ENCODE measurements around the gene ORM1. TPM values are rescaled to one million over a fixed set of nuclear protein-coding genes. Genes with fewer than 3 reads are reported as not detected.

The ORM1 gene
- total RNA-seq, 1 donor from 2014 or later, result 0.64 TPM

DNA sequence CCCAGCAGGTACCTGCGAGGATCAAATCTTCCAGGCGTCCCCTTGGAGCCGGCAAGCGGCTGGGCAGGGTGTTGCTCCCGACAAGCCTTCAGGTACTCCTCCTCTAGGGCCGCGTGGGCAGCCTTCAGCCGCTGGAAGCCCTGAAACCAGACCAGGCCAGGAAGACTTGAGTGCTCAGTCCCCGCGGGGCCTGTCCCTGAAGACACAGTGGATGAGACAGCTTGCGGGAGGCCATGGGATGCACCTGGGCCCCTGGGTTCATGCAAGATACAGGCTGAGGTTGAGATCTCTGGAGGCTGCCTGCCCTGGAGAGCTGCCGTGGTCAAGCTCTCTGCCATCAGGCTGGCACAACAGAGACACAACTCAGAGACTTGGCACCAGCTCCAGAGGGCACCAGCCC is 39.5 kb downstream of the ORM1 start:
- no peak for DNase-seq (ENCODE audit: low spot score)

DNA sequence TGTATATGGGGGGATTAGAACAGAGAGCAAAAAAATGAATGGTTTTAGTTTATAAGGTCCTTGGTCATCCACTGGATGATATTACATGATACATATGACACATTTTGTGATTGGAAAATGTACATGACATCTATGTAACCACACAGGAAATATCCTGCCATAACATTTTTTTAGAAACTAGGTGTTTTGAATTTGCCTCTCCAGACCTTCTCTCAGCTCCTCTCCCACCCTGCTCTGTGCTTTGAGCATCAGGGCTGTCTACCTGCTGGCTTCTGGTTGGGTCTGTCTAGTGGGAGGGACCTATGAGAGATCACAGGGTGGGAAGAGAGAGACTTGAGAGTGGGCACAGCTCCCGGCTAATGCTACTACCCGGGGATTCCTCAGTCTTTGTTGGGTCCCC is 40.5 kb downstream of the ORM1 start:
- no peak for DNase-seq (ENCODE audit: low spot score)

DNA sequence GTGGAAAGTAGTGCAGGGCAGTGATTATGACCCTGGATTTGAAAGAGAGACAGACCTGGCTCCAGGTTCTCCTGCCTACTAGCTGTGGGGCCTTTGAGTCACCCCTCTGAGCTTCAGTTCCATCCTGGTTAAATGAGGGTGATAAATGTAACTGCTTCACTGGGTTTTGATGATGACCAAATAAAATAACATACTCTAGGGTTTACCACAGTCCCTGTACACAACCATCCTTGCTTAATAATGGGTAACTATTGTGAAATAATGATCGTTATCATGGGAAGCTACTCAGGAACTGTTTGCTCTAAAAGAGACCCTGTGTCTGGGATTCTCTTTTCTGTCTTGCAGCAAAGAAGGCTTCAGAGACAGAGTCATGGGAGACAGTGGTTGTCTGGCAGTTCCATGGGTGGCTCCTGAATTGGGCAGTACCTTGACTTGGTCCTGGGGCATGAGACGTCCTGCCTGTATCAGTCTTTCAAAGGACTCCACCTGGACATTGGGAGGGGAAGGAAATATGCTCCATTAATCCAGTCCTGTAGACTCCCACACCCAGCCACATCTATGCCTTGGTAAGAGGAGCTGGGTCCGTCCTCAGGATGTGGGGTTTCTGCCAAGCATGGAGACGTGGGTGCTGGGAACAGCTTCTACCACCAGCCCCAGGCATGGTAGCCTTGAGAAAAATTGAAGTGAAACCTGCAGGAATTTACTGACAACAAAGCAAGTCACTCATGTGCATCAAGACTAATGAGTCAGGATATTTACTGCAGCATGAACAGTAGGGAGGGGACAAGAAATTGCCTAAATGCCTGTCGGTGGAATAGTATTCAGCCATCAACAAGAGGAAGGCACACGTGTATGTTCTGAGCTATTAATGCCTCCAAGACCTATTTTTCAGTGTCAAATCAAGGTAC is 41.5 kb downstream of the ORM1 start:
- no peak for DNase-seq (ENCODE audit: low spot score)

DNA sequence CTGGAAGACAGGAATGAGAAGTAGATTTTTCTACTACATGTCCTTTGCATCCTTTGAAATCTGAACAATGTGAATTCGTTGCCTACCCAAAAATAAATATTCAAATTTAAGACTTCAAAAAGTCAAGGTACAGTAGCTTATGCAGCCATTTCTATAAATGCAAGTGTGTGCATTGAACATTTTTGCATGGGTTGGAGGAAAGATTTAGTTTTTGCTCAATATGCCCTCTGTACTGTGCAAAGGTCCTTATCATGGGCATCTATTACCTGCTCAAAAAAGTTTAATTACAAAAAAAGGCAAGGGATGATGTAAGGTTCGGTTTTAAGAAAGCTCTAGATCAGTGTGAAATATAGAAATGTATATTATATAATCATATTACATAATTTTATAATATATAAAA is 42.3 kb downstream of the ORM1 start:
- DNase-seq (ENCODE audit: low spot score), result no peak

DNA sequence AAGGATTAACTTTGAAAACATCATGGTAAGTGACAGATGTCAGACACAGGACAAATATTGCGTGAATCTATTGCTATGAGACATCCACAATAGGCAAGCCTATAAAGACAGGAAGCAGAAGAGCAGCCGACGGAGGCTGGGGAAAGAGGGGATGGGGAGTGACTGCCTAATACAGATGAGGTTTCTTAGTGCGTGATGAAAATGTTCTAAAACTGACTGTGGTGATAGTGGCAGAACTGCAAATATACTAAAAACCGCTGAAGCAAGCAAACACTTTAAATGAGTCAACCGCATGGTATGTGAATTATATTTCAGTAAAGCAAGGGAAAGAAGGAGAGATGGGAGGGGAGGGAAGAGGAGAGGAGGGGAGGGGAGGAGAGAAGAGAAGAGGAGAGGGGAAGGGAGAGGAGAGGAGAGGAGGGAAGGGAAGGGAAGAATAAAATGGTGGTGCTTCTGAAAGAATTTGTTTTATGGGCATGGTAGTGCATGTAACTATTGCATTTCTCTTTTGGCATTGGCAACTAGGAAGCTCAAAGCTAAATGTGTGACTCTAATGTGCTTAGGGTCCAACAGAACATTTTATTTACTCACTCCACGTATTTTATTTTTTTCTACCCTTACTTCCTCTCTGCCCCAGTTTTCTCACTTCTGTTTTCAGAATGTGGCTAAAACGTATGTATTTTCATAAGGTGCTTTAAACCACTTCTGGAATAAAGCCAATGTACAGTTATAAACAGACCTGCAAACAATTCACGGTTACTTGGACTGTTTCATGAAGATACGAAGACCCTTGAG is 43.6 kb downstream of the ORM1 start:
- no peak for DNase-seq (ENCODE audit: low spot score)

DNA sequence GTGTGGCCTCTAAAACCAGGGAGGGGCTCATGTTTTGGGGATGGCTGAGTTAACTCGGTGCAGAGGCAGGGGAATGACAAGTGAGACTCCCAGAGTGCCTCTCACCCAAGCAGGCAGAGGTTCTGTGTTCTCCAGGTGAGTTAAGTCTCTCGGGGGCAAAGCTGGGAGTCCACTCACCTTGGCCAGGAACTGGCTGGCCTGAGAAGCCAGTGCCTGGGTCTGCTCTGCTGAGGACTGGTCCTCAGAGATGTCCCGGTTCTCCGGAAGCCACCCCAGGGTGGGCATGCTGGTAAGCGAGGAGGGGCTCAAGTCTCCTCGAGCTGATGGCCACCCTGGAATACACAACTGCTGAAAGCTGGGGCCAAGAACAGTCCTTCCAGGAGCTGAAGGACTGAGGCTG is 44.5 kb downstream of the ORM1 start:
- DNase-seq (ENCODE audit: low spot score), result no peak

DNA sequence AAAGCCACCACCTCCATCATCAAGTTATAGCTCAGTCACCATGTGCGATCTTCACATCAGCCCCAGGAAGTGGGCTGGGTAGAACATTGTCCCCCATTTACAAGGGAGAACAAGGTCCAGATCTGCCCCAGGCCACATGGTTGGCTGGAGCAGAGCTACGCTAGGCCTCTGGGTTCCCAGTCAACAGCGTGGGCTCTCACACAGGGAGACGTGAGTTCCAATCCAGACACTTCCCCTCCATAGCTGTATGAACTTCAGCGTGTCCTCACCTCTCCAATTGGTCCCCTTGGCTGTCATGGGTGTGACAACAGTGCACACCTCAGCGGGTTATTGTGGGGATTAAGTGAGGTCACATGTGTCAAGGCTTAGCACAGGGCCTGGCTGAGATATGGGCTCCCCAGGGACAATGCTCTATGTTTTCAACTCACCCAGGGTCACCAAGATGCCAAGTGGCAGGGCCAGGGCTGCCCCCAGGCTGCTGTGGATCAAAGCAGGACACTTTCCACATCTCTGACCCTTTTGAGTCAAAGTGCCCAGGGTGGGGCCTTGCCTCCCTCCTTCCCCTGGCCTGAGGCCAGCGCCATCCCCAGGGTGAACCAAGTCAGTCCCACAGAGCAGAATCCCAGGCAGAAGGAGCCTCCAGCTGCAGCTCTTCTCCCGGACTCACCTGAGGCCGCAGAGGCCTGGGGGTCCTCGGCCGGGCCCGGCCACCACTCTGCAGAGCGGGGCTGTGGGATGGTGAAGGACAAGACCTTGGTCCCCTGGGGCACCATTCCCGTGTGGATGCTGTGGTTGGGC is 45.1 kb downstream of the ORM1 start:
- DNase-seq (ENCODE audit: low spot score), result no peak

DNA sequence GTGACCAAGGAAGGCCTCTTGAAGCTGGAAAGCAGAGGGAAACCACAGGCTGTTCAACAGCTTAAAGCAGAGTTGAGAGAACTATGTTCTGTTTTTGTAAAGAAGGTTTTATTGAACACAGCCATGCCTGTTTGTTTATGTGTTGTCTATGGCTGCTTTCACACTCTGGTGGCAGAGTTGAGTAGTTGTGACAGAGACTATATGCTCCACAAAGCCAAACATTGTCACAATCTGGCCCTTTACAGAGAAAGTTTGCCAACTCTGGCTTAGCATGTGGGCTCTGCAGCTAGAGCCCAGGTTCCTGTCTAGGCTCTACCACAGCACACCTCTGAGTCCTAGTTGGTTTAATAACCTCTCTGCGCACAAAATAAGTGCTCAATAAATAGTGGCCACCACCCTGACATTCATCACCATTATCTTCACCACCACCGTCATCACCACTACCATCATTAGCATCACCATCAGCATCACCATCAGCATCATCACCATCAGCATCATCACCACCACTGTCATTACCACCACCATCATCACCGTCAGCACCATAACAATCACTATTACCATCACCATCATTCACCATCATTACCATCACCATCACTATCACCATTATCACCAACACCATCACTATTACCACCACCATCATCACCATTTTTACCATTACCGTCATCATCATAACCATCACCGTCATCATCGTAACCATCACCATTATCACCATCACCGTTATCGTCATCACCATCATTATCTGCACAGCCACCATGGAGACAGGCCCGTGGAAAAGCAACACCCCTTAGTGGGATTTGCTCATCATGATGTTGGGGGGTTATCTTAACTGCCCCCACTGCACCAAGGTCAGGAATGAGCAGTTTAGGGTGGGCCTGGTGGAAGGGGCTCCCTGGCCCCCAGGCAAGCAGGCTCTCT is 46.6 kb downstream of the ORM1 start:
- no peak for DNase-seq (ENCODE audit: low spot score)

DNA sequence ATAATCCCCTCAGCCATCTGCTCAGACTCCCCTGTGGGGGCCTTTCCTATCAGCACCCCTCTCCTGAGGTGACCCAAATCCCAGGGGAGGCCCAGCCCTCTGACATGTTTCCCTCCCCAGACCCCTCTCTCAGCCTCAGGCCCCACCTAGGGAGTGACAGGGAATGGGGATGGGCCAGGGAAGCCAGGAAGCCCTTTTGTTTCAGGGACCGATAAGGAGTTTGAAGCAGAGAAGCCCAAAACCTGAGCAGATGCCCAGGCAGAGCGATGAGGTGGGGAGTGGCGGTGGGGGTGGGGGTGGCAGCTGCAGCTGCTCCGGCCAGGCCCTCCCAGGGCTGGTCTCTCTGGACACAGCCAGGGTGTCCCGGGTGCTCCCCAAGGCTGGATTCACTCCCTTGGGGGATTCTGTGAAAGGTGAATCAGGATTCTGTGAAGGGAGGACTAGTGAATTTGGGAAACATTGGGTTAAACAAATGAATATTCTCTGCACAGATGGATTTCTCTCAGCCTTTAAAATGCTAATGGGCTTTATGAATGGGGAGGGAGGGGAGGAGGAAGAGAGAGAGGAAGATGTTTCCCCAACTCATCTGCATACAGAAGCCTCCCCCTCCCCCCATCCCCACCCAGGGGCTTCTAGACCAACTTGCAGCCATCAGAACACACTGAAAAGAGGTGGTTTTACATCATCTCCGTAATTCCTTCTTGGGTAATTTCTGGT is 47.5 kb downstream of the ORM1 start:
- no peak for DNase-seq (ENCODE audit: low spot score)

DNA sequence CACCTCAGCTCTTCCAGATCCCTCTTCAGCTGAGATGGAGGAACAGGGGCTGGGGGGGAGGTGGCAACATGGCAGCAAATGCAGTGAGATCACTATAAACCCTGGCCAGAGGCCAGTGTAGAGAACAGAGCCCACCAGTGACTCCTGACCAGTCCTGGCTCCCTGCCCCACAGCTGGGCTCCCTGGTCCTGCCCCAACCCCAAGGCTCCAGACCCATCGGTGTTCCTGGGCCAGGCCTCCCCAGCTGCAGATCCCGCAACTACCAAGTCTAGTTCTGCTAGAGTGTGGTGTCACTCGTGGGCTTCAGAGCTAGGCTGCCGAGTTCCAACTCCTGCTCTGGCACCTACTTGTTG is 48.0 kb downstream of the ORM1 start:
- no peak for DNase-seq (ENCODE audit: low spot score)

DNA sequence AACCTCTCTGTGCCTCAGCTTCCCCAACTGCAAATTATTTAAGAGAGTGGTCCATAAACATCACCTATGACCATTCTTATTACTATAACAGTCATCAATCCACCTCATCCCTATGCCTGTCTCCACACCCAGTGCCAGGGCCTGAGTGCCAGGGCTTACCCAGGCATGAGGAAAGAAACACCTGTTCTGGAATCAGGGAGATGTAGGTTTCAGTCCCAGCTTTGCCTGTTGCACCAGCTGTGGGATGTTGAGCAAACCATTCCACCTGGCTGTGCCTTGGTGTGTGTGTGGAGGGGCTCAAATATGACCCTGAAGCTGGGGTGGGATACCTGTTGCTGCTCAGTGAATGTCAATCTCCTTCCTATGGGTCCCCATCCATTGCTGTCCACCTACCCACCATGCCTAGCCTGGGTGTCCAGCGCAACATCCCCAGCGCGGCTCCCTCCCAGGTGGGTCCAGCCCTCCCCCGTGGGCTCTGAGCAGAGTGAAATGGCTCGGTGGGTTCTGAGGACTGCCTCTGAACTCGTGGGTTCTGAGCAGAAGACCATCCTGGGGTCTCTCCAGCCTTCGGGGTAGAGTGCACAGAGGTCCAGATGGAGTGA is 48.5 kb downstream of the ORM1 start:
- no peak for DNase-seq (ENCODE audit: low spot score)

DNA sequence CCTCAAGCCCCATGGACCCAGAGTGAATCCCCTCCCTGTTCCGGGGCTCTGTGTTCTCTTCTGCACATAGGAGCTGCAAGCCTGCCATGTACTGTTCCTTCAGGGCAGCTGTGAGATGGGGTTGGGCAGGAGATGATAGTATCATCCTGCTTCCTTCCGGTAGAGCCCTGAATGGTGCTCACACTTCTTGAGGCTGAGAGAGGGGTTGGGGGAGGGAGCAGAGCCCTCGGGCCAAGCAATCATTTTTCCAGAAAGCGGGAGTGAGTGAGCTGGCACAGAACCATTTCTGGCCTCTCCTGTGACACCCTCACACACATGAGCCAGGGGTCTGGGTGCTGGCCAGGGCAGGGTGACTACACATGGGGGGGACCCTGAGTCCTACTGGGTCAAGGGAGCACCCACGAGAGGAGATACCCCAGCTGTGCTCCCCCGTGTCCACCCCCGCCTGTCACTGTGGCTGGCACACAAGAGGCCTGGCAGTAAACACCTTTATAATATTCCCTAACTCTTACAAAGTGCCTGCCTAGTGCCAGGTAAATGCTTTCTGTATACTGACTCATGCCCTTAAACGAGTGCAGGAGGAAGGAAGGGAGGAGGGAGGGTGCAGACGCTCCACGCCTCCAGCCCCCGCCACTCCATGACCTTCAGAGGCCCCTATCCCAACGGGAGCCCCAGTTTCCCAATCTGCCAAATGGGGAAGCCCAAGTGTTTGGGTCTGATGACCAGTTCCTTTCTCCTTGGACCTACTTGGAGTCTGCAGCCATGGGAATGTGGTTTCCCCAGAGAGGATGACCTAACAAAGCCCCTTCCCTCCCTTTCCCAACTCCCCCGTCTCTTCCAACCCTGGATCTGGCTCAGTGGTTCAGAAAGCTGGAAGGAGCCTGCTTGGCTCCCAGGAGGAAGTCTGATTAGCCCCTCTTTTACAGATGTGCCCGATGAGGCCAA is 49.3 kb downstream of the ORM1 start:
- no peak for DNase-seq (ENCODE audit: low spot score)

DNA sequence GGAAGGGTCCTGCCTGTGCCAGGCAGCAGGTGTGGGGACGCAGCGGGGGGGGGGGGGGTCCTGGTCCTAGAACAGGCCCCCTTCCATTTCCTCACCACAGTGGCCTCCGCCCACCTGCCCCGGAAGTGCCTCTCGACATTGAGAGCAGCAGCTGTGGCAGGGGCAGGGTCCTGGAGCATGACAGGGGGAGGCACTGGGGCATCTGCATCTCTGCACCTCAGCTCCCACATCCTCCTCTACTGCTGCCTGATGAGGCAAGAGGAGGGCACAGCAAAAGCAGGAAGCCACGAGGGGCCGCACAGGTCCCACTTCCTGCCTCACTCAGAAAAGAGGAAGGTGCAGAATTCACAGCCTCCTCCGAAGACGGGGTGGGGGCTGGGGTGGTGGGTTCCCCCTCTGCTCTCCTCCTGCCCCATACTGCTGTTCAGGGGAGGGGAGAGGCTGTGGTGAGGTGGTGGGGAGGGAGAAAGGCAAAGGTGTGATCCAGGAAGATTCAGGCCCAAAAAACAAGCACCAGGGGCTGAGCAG is 50.1 kb downstream of the ORM1 start:
- no peak for DNase-seq (ENCODE audit: low spot score)

DNA sequence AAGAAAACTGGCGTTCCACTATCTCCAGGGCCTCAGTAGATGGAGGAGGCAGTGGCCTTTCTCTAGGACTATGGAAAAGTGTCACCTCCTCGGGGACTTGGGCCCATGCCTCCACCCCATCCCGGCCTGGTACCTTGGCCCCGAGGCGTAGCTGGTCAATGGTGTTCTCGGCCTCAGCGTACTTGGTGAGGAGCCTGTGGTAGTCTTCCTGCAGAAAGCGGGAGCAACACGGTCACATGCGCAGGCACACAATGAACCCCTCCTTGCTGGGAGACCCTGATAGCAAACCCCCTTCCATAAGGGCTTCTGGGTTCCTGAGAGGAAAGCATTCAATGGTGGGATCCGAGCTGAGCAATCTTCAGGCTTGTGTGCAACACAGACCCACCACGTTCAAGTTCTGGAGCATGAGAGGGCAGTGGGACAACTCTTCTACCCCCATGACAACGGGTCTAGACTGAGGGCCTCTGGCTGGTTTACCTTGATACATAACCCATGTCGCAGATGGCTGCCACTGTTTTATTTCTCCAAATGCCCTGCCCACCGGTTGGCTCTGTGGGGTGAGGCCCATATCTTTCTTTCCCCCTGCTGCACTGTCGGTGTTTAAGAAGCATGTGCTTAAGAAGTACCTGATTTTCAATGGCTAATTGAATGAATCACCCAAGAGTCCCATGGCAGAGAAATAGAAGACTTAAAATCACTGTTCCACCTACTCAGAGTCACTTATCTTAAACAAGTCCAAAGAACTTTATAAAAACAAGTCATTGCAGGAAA is 51.2 kb downstream of the ORM1 start:
- DNase-seq (ENCODE audit: low spot score), result no peak

DNA sequence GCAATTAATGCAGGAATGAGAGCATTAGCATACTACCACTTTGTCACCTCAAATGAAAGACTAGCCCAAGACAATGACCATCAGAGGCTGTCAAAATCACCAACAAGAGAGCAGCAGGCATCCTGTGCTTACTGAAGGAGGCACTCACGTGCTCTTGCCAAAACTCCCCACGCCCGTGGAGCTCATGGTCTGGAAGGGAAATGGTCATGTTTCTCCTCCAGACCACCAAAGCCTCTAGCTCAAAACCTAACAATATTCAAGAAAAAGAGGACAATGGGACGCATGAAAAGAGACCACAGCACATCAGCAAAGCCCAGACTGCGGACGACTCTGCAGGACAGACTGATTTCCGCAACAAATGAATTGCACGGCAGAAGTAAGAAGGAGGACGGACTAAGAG is 52.0 kb downstream of the ORM1 start:
- DNase-seq (ENCODE audit: low spot score), result no peak

DNA sequence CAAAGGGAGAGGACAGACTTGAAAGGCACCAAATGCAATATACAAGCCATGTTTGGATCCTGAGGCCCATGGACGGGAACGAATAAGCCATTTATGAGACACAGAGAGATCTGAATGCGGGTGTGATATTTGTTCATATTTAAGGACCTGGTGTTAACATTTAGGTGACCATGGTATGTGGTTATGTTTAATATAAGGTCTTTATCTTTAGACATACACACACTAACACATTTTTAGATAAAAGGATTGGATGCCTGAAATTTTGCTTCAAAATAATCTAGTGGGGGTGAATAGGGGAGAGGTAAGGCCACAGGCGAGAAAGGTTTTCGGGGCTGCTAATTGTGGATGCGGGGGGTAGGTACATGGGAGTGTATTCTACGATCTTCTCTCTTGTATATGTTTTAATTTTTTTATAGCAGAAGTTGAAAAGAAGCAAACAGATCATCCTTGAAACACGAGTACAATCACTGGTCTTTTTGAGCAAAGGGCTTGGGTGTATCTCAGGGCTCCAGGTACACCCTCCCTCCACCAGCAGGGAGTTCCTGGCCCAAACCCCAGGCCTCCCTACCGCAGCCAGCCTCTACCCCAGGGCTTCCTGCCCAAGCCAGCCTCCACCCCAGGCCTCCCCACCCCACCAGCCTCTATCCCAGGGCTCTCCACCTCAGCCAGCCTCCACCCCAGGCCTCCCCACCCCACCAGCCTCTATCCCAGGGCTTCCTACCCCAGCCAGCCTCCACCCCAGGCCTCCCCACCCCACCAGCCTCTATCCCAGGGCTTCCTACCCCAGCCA is 52.7 kb downstream of the ORM1 start:
- DNase-seq (ENCODE audit: low spot score), result no peak
